ENCODE data around the gene CD40.

- no peak for TF ChIP-seq CTCF (IDR thresholded peaks at IDR 0.05; ENCODE audit: low read depth, low read length)
- TF ChIP-seq, protein P1, sequence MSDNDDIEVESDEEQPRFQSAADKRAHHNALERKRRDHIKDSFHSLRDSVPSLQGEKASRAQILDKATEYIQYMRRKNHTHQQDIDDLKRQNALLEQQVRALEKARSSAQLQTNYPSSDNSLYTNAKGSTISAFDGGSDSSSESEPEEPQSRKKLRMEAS (IDR thresholded peaks at IDR 0.05; ENCODE audit: low read depth, low read length) = no peak
Observed at GRCh38 chr20:46093531-46093930, 24.6 kb upstream of the CD40 start.

All from NB4 (cell line).